ENCODE measurements around the gene HMGXB3.

The HMGXB3 gene

GRCh38 chr5:150092159-150092787 lies 91.7 kb downstream of the HMGXB3 start:
- DNase-seq: no peak

GRCh38 chr5:150097152-150097551 lies 96.6 kb downstream of the HMGXB3 start:
- DNase-seq: no peak

GRCh38 chr5:150101023-150101422 lies 100.5 kb downstream of the HMGXB3 start:
- DNase-seq: no peak

Data from Kasumi-1 (cell line).